Stimulated activated CD8-positive, alpha-beta memory T cell treated with anti-CD3 and anti-CD28 coated beads, Interleukin-12 subunit alpha, Interleukin-12 subunit beta, amount 100 ng/mL, for 4 hours (primary cell): Measurements from ENCODE around the gene EXOC6.
"Not testable (repeated sequence)": the region's sequence is repeated elsewhere in the genome, so short reads cannot be mapped to it uniquely, and the experiment has no call there.

Experiments used
- DNase-seq: peaks from one replicate; pipeline ENCODE4 v3.0.0-alpha.2; 2020; ENCODE audit warnings: low read depth

The EXOC6 gene

DNA sequence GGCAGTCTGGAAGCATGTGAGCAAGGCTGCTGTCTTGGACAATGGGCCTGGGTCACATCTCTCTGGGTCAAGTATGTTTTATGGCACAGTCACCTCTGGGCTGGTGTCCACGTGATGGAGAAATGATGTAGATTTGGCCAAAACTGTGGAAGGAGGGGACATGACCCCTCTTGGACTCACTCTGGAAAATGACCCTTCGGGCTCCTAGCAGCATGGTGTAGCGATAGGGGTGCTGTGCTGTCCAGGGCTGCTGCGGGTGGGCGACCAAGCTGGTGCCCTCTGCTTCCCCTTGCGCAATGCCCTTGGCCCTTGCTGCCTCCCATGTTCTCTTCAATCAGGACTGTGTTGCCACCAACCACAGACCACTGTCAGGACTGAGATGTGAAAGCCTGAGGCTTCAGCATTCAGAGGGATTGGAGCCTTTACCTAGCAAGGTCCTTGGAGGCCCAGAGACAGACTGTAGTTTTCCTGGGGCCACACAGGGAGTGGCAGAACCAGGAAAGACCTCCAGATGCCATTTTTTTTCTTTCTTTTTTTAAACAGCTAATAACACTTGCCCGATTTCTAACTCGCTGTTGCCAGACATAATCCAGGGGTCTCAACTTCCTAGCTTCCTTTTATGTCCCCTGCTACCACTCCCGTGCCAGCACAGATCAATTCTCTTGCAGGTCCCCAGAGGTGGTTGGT is 231.5 kb downstream of the EXOC6 start:
- DNase-seq: no peak

DNA sequence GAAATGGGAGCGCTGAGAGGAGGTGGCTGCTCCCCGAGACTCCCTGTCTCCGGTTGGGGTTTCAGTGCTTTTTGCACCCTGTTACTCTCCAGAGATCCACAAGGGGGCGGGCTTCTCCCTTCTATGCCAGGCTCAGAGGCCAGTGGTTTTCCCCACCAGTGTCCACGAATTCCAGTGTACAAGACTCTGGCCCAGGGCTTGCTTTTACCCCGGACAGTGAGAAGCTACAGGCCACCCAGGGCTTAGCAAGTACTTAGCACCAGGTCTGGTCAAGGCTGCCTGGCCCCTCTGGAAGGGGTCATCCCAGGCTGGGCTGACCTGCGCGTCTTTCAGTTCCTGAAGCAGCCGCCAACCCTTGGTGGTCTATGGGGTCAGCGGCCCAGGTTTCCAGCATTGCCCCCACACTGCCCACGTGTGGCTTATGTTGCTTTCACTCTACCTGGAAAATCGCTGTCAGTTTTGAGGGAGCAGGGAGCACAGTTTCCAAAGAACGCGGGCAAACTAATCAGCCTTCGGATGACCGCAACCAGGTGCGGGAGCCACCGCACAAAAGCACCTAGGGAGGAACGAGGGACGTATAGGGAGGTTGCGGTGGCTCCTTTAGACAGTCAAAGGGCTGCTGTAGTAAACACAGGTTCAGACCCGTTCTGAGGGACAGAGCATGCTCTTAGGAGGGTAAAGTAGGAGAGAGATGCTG is 232.2 kb downstream of the EXOC6 start:
- no peak for DNase-seq

DNA sequence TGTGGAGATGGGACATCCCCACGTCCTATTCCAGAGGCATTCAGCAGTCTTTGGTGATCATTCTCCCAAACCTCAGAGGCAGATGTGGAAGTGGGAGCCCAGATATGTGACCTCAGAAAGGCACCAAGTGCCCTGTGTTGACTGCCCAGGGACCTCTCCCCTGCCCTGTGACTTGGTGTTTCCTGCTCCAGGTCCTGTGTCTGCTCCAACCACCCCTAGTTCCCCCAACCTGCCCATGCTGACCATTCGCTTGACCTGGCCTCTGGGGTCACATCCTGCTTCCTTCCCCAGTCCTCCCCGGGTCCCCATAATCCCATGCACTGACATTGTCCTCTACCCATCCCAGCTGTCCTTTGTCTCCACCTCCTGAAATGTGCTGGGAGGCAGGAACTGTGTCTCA is 233.0 kb downstream of the EXOC6 start:
- no peak for DNase-seq

DNA sequence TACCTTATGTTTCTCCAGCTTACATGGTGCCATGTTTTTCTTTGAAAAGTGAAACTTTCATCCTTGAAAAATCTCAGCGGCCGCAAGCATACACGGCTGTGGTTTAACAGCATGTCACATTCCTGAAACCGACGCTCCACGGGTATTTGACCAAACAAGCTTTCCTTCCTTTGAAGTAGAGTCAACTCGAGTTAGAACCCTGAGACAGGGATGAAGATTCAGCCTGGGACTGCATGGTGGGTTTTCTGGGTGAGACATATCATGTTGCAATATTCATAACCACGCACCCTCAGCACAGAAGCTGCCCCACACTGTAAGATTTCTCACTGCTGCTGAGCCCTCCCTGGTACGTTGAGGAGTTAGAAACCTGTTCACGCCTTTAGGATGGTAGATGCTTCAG is 233.5 kb downstream of the EXOC6 start:
- no peak for DNase-seq

DNA sequence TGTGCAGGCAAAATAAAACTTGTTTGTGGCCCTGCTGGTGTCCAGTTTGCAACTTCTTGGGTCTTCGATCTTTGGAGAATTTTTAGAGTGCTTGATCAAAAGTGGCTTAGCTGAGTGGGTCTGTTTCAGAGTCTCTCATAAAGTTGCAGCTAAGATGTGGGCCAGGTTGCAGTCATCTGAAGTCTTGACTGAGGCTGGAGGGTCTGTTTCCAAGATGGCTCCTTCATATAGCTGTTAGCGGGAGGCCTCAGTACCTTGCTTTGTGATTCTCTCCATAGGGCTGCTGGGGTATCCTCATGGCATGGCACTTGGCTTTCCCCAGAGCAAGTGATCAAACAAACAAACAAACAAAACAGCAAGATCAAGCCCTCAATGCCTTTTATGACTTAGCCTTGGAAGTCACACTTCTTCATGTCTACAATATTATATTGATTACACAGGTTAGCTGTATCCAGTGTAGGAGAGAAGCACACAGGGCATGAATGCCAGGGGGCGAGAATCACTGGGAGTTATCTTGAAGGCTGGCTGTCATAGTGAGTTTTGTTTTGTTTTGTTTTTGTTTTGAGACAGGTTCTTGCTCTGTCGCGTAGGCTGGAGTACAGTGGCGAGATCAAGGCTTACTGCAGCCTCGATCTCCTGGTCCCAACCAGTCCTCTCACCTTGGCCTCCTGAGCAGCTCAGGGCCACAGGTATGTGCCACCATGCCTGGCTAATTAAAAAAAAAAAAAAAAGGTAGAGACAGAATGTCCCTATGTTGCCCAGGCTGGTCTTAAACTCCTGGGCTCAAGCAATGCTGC is 235.6 kb downstream of the EXOC6 start:
- no peak for DNase-seq

DNA sequence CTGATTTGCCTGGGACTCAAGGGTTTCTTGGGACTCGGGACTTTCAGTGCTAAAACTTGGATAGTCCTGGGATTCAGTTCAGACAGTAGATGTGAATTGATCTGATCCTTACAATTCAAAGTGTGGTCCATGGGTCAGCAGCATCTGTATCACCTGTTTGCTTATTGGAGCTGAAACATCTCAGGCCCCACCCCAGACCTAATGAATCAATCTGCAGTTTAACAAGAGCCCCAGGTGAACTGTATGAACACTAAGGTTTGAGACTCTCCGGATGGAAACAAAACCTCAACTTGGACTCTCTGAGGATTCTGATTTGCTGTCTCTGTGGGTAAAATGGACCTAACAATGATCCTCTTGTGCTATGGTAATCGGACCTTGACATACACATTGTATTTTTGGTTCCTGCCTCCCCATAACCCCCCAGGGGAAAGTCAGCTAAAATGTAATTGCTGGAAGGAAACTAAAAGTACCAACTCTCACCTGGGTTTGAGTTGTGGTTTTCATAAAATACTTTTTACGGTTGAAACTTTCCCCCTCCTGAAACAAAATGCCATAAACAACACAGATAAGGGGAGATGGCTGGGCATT is 237.0 kb downstream of the EXOC6 start:
- DNase-seq: no peak

DNA sequence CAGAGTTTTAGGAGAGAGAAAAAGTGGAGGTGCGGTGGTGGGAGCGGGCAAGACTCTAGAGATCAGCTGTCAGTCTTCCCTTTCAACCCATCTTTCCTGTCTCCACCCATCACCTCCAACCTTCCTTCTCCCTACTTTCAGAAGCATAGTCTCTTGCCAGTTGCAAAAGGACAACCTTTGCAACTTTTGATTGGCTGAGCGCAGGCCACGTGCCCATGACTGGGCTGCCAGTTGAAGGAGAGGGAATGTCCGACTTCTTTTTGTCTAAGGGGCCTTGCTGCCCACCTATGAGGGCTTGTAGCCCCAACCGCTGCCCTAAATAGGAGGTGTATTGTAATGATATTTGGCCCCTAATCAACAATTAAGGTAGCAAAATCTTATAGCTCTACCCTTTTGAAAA is 238.0 kb downstream of the EXOC6 start:
- no peak for DNase-seq

DNA sequence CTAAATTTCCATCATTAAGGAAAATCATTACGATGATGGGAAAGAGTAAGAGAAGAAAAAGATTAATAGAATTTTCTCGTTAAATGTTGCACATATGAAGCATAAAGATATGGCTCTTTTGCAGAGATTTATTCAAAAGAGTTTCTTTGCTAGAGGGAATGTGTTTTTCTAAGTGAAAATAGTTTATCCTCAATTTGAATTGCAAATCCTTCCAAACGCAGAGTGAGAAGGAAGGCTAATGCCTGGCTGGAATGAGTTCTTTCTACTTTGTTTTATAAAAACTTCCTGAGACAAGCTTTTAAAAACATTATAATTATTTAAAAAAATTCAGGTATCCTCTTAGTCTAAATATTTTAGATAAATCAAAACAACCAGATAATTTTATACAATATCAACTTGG is 239.5 kb downstream of the EXOC6 start:
- no peak for DNase-seq

DNA sequence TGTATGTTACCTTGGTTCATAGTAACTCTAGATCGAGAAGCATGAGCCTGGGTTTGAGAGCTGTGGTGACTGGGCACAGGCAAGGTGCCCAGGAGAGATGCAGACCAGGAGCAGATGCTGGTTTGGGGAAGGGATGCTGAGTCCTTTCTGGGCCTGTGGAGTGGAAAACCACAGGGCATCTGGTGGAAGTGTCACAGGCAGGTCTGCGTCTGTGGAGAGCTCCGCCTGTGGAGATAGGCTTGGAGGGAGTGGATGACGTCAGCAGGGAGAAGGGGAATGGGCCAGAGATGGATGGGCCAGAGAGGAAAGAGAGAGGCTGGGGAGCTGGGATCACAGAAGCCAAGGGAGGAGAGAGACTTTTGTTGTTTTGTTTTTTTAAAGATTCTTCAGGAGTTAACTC is 240.1 kb downstream of the EXOC6 start:
- DNase-seq: no peak

DNA sequence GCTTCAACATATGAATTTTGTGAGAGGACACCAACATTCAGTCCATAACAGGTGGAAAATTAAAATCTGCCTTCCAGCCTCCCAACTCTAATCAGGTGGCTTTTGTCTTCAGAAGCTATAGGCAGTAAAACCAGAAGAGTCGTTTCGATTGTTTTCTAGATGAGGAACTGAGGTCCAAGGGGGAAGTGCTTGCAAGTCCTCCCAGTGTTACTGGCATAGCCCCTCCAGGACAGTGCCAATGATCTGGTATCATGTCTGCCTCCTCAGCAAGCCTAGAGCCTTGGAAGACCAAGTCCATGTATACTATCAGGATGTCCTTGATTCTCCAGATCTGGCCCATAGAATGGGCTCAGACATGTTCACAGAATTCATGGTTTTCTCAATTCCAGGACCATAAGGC is 242.3 kb downstream of the EXOC6 start:
- DNase-seq: no peak

DNA sequence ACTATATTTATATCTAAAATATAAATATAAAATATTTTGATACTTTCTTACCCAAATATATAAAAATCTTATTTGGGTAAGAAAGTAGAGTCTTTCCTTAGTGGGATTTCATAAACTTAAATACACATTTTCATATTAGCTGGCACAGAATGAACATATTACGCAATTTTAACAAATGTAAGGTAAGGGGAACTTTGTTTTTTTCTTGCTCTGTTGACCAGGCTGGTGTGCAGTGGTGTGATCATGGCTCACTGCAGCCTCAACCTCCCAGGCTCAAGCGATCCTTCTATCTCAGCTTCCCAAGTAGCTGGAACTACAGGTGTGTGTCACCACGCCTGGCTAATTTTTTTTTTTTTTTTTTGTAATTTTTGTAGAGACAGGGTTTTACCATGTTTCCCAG is 243.6 kb downstream of the EXOC6 start:
- no peak for DNase-seq

DNA sequence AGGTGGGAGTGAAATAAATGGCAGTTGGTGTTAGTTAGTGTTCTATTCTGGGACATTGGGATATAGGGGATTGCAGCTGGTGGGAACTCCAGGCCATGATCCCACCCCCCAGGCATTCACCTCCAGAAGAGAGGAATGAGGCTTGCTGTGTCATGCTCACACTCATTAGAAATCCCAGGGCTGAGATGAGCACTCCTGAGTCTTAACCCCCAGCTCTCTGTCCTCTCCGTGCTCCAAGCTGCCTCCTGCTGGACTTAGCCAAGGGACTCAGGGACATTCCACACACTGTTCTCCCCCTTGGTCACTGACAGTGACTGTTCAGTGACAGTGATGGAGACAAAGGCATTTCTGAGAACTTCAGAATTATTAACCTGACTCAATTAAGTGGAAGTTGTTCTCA is 246.9 kb downstream of the EXOC6 start:
- no peak for DNase-seq

DNA sequence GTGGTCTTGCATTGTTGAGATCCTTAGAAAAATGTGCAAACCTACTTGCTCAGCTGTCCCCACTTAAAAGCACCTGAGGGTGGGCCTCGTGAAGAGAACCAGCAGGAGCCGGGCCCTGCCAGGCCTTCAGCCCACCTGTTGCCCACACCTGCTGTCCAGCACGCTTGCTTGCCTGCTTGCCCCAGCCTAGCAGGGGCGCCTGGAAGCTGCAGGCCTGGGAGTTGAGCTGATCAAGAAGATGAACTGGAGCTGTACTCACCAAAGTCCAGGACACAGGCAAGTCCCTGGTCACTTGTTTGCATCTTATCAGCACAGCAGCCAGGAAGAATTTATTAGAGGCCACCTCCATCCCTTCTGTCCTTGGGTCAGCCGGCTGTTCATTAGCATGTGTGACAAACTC is 248.6 kb downstream of the EXOC6 start:
- no peak for DNase-seq

DNA sequence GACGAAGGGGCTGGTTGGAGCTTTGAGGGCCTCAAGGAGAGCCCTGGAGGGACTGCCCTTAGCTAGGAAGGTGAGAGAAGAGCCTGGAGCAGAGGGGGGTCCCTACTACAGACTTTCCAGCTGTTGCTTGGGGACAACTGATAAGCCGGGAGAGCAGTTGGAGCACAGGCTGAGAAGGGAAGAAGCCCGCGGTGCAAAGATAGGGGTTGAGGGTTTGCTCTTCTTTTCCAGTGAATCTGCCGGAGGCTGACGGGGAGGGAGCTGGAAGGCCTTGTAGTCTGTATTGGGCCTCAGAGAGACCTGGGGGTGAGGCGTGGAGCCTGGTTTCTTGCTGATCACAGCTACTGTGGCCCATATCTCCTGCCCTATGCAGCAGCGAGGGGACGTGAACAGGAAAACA is 249.1 kb downstream of the EXOC6 start:
- DNase-seq: no peak

DNA sequence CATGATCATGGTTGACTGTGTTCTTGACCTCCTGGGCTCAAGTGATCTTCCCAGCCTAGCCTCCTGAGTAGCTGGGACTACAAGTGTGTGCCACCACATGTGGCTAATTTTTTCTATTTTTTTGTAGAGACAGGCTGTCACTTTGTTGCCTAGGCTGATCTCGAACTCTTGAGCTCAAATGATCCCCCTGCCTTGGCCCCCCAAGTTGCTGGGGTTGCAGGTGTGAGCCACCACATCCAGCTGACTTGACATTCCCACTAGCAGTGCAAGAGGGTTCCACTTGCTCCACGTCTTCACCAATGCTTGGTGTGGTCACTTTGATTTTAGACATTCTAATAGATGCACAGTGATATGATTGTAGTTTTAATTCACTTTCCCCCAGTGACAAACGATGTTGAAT is 250.5 kb downstream of the EXOC6 start:
- no peak for DNase-seq

DNA sequence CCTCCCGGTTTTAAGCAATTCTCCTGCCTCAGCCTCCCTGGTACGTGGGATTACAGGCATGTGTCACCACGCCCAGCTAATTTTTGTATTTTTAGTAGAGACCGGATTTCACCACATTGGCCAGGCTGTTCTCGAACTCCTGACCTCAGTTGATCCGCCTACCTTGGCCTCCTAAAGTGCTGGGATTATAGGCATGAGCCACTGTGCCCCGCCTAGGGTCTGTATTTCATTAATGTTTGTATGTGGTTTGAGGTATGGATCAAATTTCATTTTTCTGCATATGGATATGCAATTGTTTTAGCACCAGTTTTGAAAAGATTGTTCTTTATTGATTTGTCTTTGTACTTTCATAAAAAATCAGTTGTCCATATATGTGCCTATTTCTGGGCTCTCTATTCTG is 251.3 kb downstream of the EXOC6 start:
- DNase-seq: no peak

DNA sequence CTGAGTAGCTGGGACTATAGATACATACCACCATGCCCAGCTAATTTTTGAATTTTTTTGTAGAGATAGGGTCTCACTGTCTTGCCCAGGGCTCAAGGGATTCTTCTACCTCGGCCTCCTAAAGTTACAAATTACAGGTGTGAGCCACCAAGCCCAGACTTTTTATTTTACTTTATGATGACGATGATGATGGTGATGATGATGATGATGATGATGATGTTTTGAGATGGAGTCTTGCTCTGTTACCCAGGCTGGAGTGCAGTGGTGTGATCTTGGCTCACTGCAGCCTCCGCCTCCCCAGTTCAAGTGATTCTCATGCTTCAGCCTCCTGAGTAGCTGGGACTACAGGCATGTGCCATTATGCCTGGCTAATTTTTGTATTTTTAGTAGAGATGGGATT is 252.8 kb downstream of the EXOC6 start:
- not testable (repeated sequence) for DNase-seq

DNA sequence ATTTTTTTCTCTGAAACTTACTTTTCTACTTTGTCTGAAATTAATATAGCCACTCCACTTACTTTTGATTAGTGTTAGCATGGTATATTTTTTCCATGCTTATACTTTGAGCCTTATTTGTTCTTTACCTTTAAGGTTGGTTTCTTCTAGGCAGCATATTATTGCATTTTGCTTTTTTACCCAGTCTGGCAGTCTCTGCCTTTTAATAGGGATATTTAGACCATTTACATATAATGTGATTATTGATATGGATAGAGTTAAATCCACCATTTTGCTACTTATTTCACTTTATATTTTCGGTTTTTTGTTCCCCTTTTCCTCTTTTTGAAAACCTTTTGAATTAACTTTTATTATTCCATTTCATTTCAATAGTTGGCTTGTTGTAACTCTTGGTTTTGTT is 255.6 kb downstream of the EXOC6 start:
- no peak for DNase-seq

DNA sequence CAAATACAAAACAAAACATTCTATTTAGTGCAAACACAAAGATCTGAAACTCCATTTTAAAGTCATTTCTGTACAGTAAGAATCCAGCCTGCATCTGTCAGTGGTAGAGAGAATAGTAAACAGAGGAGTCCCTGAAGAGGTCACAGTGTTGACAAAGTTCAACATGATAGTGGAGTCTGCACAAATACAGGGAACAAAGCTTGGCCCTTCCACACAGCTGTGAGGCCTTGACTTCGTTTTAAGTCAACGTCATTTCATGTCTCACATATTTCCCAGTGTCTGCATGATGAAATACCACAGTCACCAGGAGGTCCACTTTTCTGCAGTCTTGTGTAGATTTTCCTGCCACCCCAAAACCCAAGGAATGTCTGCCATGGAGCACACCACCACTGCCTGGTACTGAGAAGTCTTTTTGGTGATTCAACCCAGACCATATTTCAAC is 258.3 kb downstream of the EXOC6 start:
- no peak for DNase-seq
